Stimulated activated CD8-positive, alpha-beta memory T cell treated with anti-CD3 and anti-CD28 coated beads, Interleukin-12 subunit alpha, Interleukin-12 subunit beta, amount 100 ng/mL, for 24 hours (primary cell): ENCODE data around the gene CDK5RAP2.
"Not testable (repeated sequence)": the region's sequence is repeated elsewhere in the genome, so short reads cannot be mapped to it uniquely, and the experiment has no call there.

Source experiments
- DNase-seq: peaks from one replicate; pipeline ENCODE4 v3.0.0-alpha.2; 2020; ENCODE audit errors: extremely low read depth

Gene CDK5RAP2

DNA sequence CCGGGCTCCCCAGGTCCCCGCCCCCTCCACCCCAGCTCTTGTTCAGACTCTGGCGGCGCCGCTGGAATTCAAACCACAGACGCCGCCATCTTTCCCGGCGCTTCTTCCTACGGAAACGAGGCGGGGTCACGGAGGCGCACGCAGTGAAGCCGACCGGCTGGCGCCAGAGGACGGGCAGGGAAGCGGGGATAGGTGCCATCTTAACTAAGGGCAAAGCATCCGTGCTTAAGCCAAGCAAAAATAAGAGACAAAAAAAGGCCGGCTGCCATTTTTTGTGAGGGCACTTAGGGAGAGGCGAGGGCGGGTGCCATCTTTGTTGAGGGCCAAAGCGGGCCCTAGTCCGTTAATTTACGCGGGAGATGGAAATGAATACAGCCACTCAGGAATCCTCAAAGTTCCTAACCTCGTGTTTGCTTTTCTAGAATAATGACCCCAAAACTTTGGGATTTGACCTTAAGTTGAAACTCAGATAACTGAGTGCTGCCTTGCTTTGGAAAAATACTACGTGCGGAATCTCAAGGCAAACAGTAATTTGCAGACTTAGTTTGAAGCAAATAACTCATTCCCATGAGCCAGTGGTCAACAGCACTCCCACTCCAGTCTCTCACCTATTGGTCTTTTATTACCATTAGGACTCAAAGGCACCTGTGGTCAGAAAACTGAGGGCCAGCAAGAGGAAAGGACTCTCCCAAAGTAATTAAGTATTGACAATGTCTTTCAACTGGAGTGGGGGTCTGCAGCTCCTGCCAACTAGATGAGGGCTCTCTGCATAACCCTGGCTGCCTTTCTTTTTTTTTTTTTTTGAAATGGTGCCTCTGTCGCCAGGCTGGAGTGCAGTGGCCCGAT, at the start of gene CDK5RAP2:
Gene CDK5RAP2 (minus strand): TSS at position 117 of the 846 bp plus-strand sequence. CDS start 189 bp downstream, outside the sequence.
- peak; percentile 78 for DNase-seq

DNA sequence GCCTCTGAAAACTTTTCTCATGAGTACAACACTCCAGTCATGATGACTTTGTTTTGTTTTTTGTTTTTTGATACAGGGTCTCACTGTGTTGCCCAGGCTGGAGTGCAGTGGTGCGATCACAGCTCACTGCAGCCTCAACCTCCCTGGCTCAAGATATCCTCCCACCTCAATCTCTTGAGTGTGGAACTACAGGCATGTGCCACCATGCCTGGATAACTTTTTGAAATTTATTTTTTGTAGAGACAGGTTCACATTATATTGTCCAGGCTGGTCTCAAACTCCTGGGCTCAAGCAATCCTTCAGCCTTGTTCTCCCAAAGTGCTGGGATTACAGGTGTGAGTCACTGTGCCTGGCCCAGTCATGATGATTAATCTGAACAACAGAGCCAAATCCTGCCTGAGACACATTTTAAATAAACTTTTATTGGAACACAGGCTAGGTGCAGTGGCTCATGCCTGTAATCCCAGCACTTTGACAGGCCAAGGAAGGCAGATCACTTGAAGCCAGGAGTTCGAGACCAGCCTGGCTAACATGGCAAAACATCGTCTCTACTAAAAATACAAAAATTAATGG, 49.0 kb upstream of the CDK5RAP2 start:
- DNase-seq: not testable (repeated sequence)

DNA sequence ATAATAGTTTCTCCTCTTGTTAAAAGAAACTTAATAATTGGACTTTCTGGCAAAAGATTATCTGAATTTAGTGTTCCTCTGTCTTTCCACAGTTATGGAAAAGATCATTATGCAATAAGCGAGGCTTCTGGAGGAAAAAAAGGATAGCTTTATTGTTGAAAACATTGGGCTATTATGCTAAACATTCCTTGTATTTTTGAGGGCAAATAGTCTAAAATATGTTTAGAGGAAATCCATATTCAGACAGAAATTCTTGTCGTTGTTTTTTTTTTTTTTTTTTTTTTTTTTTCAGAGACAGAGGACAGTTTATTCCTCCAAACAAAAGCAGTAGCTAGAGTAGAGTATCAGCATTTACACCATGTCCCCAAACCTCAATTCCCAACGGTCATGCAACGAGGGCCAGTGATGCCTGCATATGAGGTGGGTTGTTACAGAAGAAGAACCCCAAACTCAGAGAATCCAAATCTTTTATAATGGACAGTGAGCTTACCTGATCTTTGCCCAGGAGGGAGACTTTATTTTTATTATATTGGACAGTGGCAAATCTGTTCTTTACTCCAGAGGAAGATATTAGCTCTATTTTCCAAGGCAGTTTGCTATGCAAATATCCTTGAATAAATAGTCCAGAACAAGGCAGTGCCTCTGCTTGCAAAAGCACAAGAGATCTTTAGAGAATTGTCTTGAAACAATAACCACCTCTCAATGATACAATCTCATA, 48.4 kb upstream of the CDK5RAP2 start:
- no peak for DNase-seq

DNA sequence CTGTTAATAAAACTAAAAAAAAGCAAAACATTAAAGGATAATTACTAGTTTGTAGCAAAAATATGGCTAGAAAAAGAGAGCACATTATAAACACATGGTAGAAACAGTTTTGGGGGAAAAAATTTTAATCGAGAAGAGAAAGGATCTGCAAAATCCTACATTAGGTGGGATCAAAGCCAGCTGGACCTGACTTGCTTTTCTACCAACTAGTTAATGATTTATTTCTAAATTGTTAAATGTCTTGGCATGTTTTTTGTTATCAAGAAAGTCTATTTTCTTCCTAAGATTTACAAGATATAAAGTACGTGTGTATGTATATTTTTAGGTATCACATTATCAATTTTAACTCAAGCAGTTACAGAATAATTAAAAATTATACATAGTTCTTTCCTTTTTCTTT, 47.1 kb upstream of the CDK5RAP2 start:
- DNase-seq: no peak

DNA sequence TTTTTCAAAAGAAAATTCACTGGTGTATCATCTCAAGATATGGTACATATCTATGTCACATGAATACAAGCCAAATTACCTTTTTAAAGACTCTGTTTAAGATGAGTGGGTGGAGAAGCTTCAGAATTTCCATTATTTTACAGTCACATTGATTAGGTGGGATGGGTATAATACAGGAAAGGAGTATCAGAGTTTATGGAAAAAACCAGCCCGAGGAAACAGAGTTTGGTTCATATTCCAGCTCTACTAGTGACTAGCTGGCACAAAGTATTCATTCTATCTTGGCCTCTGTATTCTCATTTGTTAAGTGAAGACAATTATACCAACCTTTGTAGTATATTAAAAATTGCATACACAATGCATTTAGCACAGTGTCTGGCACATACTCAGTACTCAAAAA, 46.5 kb upstream of the CDK5RAP2 start:
- DNase-seq: no peak

DNA sequence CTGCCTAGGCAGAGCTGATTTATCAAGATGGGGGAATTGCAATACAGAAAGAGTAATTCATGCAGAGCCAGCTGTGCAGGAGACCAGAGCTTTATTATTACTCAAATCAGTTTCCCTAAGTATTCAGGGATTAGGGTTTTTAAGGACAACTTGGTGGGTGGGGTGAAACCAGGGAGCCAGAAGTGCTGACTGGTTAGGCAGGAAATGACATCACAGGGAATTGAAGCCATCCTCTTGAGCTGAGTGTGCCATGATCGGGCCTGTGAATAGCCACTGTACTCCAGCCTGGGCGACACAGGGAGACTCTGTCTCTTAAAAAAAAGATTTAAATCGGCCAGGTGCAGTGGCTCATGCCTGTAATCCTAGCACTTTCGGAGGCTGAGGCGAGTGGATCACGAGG, 45.3 kb upstream of the CDK5RAP2 start:
- no peak for DNase-seq

DNA sequence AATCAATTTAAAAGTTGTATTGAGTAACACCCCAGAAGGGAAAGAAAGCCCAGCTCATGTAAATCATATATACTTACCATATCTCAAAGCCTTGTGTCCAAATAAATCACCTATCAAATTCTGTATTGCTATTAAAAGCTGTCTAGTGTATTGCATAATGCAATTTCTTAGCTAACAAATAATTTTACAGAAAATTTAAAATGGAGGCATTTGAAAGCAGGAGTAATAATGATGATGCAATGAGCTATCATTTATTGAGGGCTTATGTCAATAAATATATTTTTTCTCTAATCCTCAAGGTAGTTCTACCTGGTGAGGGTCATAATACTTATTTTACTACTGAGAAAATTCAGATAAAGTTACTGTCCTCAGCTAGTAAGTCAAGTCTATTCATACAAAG, 42.8 kb upstream of the CDK5RAP2 start:
- DNase-seq: no peak

DNA sequence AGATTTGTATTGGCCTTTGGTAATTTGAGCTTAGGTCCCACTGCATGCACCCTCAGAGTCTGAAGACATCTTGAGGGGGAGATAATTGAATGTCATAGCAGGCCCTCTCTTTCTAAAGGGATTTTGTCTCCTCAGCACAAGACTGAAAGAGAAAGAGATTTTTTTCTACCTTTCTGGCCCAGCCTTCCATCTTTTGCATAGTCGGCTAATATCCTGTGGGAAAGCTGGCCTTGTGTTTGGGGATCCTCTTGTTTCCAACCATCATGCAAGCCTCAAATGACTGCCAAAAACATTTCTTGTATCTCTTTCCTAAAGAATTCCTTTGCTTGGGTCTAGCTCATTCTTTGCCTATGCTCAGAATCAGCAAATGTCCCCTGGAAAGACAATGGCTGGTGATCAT, 42.0 kb upstream of the CDK5RAP2 start:
- DNase-seq: no peak

DNA sequence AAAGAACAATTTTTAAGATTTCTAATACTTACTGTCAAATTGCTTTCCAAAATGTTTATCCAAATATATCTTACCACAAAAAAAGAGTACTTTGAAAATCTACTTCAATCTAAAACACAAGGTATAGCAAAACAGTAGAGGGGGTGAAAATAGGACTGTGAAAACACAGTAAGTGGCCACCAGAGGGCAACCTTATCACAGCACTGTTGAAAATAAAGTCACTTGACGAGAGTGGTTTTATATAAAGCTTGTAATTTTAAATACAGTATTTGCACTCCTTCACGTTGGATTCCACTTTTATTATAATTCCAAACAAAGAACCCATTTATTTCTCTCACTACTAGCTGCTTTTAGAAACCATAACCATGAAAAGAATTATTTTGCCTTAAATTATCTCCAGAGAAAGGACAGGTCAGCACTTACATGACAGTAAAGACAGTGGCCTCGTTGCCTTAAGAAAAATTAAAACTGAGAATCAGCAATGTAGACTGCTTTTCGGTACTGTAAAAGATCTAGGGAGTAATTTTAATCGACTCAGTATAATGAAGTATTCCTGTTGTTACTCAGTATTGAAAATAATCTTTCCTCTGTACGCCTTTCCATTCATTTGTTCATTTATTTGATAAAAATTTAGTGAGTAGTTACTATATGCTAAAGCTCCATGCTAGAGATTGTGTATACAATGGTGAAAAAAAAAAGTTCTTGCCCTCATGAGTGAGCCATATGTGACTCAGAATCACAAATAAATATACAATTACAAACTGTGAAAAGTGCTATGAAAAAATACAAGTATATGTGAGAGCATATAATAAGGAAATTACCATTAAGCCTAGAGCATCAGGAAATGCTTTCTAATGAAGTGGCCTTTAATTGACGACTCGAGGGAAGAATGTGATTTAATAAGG, 40.0 kb upstream of the CDK5RAP2 start:
- DNase-seq: no peak

DNA sequence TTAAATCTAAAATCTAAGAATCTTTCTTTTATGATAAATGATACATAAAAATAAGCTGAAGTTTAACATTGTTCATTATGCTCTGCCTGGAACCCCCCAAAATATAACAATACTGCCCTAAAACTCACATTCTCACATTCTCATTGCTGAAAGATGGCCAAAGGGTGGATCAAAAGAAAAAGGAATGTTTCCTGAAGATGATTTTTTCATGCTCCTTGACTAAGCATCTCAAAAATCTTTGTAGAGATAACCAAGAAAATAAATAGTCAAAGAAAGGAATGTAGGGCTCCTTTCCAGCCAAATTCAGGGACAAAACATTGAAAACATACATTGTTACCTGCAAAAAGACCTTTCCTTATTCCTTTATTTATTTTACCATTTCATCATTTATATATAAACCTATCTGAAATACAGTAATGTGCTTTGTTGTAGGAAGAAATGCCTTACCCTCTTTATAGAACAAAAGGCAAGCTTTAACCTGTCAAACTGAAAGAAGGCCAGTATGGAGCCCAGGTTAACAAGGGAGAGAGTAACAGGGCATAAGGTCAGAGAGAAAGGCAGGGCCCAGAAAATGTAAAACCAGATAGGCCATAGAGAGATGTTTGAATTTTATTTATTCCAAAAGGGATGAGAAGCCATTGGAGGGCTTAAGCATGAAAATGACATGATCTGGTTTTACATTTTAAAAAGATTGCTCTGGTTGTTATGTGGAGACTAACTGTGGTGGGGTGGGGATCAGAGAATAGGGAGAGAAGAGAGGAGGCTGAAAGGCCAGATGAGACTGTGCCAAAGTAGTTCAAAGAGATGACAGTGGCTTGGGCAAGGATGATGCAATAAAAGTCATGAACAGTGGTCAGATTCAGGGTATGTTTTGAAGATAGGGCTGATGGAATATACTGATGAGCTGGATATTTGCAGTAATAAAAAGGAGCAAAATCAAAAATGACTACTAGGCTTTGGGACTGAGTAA, 37.3 kb upstream of the CDK5RAP2 start:
- DNase-seq: no peak

DNA sequence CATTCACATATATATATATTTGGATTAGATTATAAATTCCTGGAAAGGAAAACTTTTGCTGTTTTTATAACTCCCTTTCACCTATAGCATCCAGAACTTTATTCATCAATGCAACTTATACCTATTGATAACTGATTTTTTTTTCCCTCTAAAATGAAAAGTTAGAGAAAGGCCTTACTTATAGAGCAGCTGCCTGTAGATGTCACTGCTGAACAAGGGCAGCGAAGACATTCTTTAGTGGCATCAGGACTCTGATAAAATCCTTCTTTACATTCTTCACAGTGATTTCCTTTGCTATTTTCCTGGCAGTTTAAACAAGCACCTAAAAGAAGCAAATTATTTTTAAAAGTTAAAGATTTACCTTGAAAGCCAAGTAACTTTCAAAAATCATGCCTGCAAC, 32.3 kb upstream of the CDK5RAP2 start:
- DNase-seq: no peak

DNA sequence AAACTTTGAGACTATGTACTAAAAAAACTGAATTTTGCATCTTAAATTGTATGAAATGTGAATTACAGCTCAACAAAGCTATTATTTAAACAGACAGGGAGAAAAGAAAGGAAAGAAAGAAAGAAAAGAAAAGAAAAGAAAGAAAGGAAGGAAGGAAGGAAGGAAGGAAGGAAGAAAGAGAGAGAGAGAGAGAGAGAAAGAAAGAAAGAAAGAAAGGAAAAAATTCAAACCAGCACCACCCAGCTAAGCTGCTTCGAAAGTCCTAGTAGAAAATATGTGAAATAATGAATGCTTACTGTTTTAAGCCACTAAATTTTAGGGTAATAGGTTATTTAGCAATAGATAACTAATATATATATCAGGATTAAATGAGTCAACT, 31.7 kb upstream of the CDK5RAP2 start:
- no peak for DNase-seq

DNA sequence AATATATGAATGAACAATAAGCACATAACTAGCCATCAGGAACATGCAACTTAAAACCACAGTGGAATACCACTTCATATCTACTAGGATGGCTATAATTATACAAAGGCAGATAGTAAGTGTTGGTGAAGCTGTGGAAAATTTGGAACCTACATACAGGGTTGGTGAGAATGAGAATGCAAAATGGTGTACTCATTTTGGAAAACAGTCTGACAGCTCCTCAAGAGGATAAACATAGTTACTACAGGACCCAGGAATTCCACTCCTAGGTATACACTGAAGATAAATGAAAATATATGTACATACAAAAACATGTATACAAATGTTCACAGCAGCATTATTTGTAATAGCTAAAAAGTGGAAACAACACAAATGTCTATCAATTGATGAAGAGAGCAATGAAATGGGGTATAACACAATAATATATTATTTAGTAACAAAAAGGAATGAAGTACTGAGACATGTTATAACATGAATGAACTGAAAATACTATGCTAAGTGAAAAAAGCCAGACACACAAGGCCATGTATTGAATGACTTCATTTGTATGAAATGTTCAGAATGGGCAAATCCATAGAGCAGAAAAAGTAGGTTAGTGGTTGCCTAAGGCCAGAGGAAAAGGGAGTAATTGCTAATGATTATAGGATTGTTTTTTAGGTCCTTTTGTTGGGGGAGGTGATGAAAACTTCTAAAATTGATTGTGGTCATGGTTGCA, 31.2 kb upstream of the CDK5RAP2 start:
- DNase-seq: no peak

DNA sequence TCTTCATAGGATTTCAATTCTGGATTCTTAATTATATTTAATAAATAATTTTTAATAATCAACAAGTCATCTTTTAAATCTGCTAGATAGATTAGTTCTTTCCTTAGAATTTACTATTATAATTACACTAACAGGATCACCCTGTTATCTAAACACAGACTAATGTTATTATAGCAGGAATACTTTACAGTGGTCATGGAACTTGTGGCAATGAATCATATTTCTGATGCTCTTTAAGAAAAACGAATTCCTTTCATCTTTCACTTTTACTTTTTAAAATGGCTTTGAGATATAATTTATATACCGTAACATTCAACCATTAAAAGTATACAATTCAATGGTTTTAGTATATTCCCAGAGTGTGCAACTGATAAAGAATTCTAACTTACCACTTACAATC, 29.7 kb upstream of the CDK5RAP2 start:
- no peak for DNase-seq

DNA sequence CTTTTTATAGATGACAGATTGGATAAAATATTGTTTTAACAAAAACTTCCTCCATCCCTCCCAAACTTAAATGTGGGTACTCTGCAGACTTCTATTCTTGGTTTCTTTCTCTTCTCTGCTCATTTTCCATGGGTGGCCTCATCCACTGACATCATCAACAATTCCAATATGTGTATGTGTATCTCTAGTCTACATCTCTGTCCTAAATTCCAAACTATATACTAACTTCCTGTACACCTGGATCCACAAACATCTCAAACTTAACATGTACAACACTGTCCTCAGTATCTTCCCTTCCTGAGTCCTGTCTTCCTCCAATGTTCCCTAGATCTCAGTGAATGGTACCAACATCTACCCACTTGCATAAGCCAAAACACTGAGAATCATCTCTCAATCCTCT, 28.5 kb upstream of the CDK5RAP2 start:
- DNase-seq: no peak

DNA sequence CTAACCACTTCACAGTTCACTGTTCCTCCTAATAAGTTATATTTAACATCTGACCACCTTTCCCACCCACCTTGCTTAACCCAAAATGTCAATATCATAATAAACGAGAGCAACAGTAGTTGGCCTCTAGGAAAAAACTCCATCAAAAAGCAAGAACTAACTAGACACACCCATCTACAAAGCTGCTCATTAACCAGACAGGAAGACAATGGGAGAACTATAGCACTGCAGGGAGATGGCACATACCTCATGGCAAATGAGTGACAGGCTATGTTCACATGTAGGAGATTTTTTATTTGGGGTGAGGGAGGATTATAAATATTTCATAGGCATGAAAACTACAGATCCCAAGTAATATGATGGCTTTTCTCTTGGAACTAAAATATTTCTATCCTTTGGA, 23.6 kb upstream of the CDK5RAP2 start:
- no peak for DNase-seq

DNA sequence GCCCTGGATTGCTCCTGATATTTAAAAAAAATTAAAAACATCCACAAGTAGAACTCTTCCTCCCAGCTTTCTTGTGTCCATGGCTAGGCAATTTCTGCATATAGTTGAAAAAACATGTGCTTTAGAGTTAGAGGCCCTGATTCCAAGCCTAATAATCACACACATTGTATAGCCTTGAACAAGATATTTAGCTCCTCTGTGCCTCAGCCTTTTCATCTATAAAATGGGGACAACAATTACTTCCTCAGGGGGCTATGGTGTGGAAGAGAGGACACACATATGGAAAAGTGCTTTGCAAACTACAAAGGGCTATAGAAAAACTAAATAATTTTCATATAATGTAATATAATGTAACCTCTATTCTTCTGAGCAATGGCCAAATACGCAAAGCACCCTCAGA, 23.0 kb upstream of the CDK5RAP2 start:
- DNase-seq: no peak

DNA sequence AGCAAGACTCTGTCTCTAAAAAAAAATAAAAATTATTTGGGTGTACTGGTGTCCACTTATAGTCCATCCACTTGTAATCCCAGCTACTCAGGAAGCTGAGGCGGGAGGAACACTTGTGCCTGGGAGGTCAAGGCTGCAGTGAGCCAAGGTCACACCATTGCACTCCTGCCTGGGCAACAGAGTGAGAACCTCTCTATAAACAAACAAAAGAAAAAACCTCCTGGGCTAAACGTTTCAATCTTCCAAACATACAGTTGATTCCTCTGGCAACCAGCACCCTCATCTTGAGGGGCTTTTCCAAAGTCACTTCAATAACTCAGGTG, 13.9 kb upstream of the CDK5RAP2 start:
- no peak for DNase-seq

DNA sequence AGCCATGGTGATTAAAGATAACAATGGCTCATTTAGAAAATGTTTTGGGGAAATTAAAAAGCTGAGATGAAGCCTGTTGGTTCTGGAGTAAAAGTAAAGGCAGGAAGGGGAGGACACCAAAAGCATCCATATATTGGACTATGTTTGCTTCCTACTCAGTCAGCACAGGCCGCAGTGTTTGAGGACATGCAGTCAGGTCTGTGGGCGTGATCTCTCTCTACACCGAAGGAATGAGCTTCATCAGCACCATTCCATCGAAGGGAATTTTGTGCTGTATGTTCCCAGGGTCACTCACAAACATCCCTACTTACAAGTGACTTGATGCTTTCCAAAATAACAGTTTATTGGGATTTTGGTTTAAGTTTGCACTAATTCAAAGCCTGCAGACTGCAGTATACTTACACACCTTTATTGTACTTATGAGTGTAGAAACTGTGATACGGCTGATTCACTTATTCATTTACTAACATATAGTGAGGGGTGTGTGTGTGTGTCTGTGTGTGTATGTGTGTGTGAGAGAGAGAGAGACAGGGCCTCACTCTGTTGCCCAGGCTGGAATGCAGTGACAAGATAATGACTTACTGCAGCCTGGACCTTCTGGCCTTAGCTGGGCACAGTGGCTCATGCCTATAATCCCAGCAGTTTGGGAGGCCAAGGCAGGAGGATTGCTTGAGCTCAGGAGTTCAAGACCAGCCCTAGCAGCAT, 13.4 kb upstream of the CDK5RAP2 start:
- DNase-seq: no peak

DNA sequence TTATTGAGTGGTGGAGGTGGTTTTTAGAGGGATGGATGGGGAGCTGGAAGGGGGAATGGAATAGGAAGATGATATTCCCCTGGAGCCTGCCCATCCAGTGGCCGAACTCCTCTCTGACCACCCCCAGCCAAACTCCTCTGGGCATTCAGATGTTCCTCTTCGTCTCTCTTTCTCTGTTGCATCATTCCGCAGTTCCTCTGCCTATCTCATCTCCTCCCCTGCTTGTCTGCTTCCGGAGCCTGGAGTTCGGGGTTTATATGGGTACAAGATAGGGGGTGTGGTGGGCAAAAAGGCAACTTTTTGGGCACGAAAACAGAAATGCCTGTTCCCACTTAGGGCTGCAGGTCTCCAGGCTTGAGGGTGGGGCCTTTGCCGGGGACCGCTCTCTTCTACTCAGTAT, 12.2 kb upstream of the CDK5RAP2 start:
- DNase-seq: no peak
